ENCODE results near the gene GTF2IRD1.
"Not testable (repeated sequence)": the region's sequence is repeated elsewhere in the genome, so short reads cannot be mapped to it uniquely, and the experiment has no call there.

GRCh38 chr7:74419232-74419631 lies 34.5 kb upstream of the GTF2IRD1 start:
- not testable (repeated sequence) for TF ChIP-seq ATF6 (CRISPR knock-in tag; IDR thresholded peaks at IDR 0.05); GTF2I (CRISPR knock-in tag; conservative IDR thresholded peaks at IDR 0.05); CREB1 (CRISPR knock-in tag; IDR thresholded peaks at IDR 0.05); E2F1 (CRISPR knock-in tag; IDR thresholded peaks at IDR 0.05); ESRRA (CRISPR knock-in tag; IDR thresholded peaks at IDR 0.05; ENCODE audit: borderline replicate concordance); TEAD4 (CRISPR knock-in tag; IDR thresholded peaks at IDR 0.05); NR2C2 (CRISPR knock-in tag; IDR thresholded peaks at IDR 0.05)
- TF ChIP-seq, protein P1, sequence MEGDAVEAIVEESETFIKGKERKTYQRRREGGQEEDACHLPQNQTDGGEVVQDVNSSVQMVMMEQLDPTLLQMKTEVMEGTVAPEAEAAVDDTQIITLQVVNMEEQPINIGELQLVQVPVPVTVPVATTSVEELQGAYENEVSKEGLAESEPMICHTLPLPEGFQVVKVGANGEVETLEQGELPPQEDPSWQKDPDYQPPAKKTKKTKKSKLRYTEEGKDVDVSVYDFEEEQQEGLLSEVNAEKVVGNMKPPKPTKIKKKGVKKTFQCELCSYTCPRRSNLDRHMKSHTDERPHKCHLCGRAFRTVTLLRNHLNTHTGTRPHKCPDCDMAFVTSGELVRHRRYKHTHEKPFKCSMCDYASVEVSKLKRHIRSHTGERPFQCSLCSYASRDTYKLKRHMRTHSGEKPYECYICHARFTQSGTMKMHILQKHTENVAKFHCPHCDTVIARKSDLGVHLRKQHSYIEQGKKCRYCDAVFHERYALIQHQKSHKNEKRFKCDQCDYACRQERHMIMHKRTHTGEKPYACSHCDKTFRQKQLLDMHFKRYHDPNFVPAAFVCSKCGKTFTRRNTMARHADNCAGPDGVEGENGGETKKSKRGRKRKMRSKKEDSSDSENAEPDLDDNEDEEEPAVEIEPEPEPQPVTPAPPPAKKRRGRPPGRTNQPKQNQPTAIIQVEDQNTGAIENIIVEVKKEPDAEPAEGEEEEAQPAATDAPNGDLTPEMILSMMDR (IDR thresholded peaks at IDR 0.05): not testable (repeated sequence)
- TF ChIP-seq, protein P2, sequence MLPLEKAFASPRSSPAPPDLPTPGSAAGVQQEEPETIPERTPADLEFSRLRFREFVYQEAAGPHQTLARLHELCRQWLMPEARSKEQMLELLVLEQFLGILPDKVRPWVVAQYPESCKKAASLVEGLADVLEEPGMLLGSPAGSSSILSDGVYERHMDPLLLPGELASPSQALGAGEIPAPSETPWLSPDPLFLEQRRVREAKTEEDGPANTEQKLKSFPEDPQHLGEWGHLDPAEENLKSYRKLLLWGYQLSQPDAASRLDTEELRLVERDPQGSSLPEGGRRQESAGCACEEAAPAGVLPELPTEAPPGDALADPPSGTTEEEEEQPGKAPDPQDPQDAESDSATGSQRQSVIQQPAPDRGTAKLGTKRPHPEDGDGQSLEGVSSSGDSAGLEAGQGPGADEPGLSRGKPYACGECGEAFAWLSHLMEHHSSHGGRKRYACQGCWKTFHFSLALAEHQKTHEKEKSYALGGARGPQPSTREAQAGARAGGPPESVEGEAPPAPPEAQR (CRISPR knock-in tag; IDR thresholded peaks at IDR 0.05): not testable (repeated sequence)
